HG03280 (cell line): Measurements from ENCODE around the gene SHLD2.
"Not testable (repeated sequence)": the region's sequence is repeated elsewhere in the genome, so short reads cannot be mapped to it uniquely, and the experiment has no call there.

Experiments used
- ATAC-seq: cut with Tn5 transposase; IDR thresholded peaks from one replicate; pipeline ENCODE4 v1.9.1; 2021; ENCODE audit warnings: mild to moderate bottlenecking, moderate library complexity; ENCODE audit not compliant: unreplicated experiment

SHLD2 gene

DNA sequence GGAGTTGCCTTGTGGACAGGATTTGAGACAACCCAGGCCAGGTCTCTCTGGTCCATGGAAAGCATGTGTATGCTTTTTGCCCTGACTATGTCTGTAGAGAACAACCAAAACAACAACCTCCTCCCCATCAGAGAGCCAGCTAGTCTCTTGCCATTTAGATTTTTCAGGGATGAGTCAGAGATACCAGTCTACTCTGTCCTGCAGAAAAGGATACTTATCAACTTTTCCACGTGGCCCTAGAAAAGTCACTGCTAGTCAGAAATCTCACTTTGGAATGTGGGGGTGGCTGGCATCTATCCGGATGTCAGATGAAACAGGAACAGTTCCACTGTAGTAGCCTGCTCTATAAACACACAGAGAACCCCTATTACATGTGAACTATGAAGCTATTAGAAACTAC lies 116.8 kb downstream of the SHLD2 start:
- not testable (repeated sequence) for ATAC-seq

DNA sequence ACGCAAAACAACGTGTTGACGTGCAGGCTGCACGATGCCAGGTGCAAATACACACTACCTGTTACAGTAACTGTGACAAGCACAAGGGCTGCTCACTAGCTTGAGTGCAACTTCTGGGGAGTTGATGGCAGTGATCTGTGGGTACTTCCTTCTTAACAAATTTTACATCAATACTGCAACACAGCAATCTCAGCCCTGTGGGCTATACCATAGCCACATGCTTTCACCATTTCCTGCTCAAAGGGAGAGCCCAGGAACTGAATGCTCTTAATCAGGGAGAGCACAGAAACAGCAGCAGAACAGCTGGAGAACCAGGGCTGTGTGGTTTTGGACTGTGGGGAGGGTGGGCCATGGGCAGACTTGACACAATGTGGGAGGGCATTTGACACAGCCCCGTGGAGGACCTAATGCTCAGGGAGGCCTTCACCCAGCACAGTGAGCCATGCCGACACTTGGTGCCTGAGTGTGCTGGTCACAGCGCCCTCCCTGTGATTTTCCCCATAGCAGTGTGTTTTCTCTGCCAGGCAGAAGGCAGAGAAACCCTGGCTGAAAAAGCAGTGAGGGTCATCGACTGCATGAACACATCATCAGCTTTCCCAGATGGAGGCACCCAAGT lies 118.3 kb downstream of the SHLD2 start:
- ATAC-seq: not testable (repeated sequence)

DNA sequence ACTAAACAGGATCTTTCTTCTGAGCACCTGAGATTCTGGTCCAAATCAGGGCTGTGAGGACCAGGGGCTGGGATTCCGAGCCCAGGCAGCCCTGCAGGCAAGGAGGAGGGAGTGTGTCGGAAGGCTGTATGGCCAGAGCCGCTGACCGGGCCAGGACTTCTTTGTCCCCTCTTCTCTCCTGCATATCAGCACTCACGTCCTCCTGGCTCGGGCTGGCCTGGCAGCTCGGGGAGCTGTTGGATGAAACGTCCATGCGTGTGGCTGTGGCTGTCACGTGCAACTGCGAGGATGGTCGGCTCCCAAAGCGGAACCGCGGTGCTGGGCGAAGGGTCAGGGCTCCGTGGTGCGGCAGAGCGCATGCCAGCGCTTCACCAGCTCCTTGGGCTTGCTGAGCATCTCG lies 118.8 kb downstream of the SHLD2 start:
- ATAC-seq: not testable (repeated sequence)

DNA sequence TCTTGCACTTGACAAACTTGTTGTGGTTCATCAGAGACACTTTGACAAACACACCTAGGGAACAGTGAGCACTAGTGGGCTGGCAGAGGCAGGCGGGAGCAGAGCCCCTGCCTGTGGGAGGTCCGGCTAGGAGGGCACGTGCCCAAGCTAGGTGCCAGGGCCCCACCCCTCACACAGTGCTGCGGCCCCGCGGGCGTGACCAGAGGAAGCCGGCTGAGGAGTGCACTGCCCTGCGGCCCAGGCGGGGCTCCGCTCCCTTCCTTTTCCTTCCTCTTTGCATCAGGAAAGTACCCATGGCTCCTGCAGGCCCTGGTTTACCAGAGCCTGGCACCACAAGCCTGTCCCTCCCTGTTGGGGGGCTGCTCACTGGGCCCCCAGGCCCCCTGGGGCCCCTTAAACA lies 121.1 kb downstream of the SHLD2 start:
- not testable (repeated sequence) for ATAC-seq

DNA sequence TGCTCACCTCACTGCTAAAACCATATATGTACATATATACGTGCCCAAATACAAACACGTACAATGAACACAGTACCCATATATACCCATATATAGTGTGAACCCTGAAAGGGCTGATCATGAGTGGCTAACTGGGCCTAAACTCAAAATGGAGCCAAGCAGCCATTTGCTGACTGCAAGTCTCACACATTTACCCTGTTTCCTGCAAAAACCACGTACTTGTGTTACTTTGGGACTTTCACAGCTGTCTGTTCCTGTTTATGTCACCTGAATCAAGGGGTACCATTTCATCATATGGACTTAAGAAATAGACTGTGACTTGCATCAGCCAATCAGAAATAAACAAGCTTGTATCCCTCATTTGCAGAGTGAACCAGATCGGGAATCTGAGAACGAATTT lies 124.4 kb downstream of the SHLD2 start:
- not testable (repeated sequence) for ATAC-seq

DNA sequence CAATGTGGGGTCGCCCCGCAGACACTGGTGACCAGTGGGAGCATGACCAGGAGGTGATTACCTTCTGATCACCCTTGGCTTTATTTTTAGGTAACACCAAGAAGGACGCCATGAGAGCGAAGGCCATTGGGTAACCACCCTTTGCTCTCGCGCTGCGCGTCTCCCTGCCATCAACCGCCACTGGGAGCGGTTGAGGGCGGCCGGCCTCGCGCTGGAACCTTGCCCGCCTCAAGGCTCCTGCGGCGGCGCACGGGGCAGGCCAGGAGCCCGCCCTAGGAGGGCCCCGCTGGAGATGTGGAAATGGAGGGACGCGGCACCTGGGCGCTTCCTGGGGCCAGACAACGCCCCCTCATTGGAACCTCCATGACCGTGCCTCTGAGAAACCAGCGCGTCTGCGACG lies 127.8 kb downstream of the SHLD2 start:
- ATAC-seq: not testable (repeated sequence)

DNA sequence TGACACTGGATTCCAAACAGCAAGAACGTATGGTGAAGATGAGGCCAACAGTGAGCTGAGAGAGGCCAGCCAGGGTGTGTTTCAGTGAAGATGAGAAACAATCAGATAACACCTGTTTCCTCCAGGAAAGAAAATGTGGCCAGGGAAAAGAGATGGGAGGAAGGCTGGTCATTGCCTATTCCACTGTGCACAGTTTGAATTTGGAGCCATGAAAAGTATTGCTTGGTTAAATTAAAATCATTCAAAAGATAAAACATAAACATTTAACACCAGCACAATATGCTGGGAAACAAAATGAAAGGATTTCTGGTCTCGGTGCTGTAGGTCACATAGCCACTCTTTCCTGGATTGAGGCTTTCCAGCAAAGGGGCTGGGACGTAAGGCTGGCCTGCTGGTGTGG lies 130.1 kb downstream of the SHLD2 start, which contains the start of gene NUTM2A:
Gene NUTM2A, plus strand, starts transcription at position 301 of the 400 bp plus-strand sequence. CDS start 383 bp downstream, outside the sequence.
- ATAC-seq: not testable (repeated sequence)

DNA sequence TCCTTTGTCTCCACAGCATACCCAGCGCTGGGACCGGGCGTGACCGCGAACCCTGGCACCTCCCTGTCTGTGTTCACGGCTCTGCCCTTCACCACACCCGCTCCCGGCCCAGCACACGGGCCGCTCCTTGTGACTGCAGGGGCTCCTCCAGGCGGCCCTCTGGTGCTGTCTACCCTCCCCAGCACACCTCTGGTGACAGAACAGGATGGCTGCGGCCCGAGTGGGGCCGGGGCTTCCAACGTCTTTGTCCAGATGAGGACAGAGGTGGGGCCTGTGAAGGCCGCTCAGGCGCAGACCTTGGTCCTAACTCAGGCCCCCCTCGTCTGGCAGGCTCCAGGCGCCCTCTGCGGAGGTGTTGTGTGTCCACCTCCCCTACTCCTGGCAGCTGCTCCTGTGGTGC lies 133.2 kb downstream of the SHLD2 start:
- not testable (repeated sequence) for ATAC-seq

DNA sequence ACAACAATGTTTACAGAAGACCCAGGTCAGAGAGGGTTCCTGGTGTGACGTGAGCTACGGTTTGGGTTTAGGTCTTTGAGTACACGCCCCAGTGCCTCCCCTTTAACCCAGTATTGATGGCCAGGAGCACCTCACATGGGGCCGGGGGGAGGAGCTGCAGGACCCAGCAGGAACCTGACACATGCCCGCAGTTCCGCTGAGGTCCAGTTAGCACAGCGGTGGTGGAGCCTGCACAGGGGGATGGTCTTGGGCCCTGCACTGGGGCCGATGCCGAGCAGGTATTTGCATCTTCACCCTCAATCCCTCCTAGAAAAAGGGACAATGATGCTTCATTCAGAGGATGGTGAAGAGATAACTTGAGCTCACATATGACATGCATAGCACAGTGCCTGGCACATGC lies 134.2 kb downstream of the SHLD2 start:
- not testable (repeated sequence) for ATAC-seq

DNA sequence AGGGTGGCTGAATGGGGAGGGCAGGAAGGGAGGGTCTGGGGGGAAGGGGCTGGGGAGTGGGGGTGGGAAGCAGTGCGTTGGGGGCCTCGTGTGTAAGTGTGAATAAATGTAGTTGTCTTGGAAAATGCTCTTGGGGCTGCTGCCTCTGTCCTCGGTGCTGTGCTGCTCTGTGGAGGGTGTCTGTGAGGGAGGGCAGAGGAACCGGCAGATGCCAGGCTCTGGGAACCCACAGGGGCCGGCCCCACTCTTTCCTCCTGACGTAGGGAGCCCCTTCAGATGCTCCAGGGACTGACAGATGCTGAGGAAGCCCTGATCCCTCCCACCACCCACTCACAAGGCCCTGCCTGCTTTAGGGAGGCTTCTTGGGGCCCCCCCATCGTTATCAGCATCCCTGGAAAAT lies 139.8 kb downstream of the SHLD2 start:
- ATAC-seq: not testable (repeated sequence)

DNA sequence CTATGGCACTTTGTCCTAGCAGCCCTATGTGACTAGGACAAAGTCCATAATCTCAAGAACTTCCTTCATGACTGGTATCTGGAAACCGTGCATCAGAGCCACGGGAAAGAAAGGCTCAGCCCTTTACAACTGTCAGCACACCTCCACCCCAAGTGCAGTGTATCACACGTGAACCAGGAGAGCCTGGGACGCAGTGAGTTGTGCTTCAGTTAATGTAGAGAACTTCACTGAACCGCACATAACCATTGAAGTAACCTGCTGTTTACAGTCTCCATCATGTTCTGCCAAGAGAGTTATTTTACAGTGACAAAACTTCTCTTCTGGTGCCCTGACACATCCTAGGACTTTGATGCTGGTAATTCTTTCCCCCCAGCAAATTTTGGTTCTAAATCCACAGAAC lies 142.2 kb downstream of the SHLD2 start:
- ATAC-seq: not testable (repeated sequence)

DNA sequence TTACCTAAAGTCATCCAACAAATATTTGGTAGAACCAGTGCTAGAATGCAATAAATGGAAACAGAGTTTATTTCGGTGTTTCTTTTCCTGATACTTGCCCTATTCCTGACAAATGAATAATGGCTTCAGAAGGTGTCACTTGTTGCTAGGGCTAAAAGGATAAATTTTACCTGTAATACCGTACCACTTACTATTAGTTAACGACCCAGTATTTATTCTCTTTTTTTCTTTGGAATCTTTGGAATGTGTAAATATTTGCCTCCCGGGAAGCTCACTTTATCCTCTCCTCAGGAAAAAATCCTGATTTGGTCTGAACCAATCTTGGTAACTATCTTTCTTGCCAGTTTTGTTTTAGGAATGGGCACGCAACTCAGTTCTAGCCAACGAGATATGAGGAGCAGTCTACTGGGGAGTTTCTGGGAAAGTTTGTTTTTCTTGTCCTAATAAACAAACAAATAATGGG lies 144.4 kb downstream of the SHLD2 start:
- ATAC-seq: not testable (repeated sequence)
